Astrocyte (in vitro differentiated cells and primary cell): ENCODE results near the gene AFF4. TPM values are rescaled to one million over a fixed set of nuclear protein-coding genes. Genes with fewer than 3 reads are reported as not detected.
"Not testable (repeated sequence)": the region's sequence is repeated elsewhere in the genome, so short reads cannot be mapped to it uniquely, and the experiment has no call there.

Experiments used
- DNase-seq: peaks from one replicate; pipeline ENCODE4 v3.0.0-alpha.2; 2010; ENCODE audit warnings: low read depth
- FAIRE-seq: peaks from 2 replicates; lab custom pipeline; 2011; peaks lifted over from hg19 to GRCh38; lab: Jason Lieb, UNC
- H2AFZ ChIP-seq: 2 replicates; pipeline ENCODE4 v1.6.0; 2012; ENCODE audit warnings: low read depth, low read length, inconsistent platforms
- H3K27ac ChIP-seq: 2 replicates; pipeline ENCODE4 v1.5.1; 2011; ENCODE audit warnings: low read depth, low read length, inconsistent platforms
- H3K27me3 ChIP-seq: 2 replicates; pipeline ENCODE4 v1.6.0; 2011; ENCODE audit warnings: low read length, inconsistent platforms; ENCODE audit not compliant: insufficient read depth
- H3K36me3 ChIP-seq: 2 replicates; pipeline ENCODE4 v1.5.1; 2011; ENCODE audit warnings: low read length, inconsistent platforms; ENCODE audit not compliant: insufficient read depth
- H3K4me1 ChIP-seq: 2 replicates; pipeline ENCODE4 v1.5.1; 2011; ENCODE audit warnings: low read length, inconsistent platforms; ENCODE audit not compliant: insufficient read depth
- H3K4me2 ChIP-seq: 2 replicates; pipeline ENCODE4 v1.6.0; 2012; ENCODE audit warnings: low read length, inconsistent platforms
- H3K4me3 ChIP-seq: 2 replicates; pipeline ENCODE4 v1.5.1; 2011; ENCODE audit warnings: low read depth, mild to moderate bottlenecking, low read length, inconsistent platforms; ENCODE audit not compliant: insufficient read depth
- H3K79me2 ChIP-seq: 2 replicates; pipeline ENCODE4 v1.6.0; 2012; ENCODE audit warnings: mild to moderate bottlenecking, low read length, inconsistent platforms; ENCODE audit not compliant: insufficient read depth
- H3K9ac ChIP-seq: 2 replicates; pipeline ENCODE4 v1.6.0; 2012; ENCODE audit warnings: mild to moderate bottlenecking, low read length, inconsistent platforms
- H3K9me3 ChIP-seq: 2 replicates; pipeline ENCODE4 v1.5.1; 2012; ENCODE audit warnings: low read depth, mild to moderate bottlenecking, low read length, inconsistent platforms; ENCODE audit not compliant: insufficient read depth
- H4K20me1 ChIP-seq: 2 replicates; pipeline ENCODE4 v1.6.0; 2012; ENCODE audit warnings: low read length, inconsistent platforms; ENCODE audit not compliant: insufficient read depth
- H3K27ac Mint-ChIP-seq: one replicate; pipeline ENCODE4 v1.8.0; 2021; ENCODE audit warnings: mild to moderate bottlenecking, mixed read lengths; ENCODE audit not compliant: unreplicated experiment
- H3K27me3 Mint-ChIP-seq: one replicate; pipeline ENCODE4 v1.8.0; 2021; ENCODE audit warnings: low read depth, mixed read lengths; ENCODE audit not compliant: unreplicated experiment
- H3K36me3 Mint-ChIP-seq: one replicate; pipeline ENCODE4 v1.8.0; 2021; ENCODE audit warnings: low read depth, mixed read lengths; ENCODE audit not compliant: unreplicated experiment
- H3K4me1 Mint-ChIP-seq: one replicate; pipeline ENCODE4 v1.8.0; 2021; ENCODE audit warnings: low read depth, mixed read lengths; ENCODE audit not compliant: unreplicated experiment
- H3K4me3 Mint-ChIP-seq: one replicate; pipeline ENCODE4 v1.8.0; 2021; ENCODE audit warnings: mild to moderate bottlenecking, moderate library complexity, mixed read lengths; ENCODE audit not compliant: unreplicated experiment
- H3K9me3 Mint-ChIP-seq: one replicate; pipeline ENCODE4 v1.8.0; 2021; ENCODE audit warnings: mild to moderate bottlenecking, mixed read lengths; ENCODE audit not compliant: unreplicated experiment
- CTCF ChIP-seq: IDR thresholded peaks from 2 replicates; pipeline ENCODE4 v1.5.1; 2011; ENCODE audit warnings: low read depth, mild to moderate bottlenecking, inconsistent platforms, low read length, moderate library complexity; ENCODE audit not compliant: insufficient read depth
- EZH2 ChIP-seq: IDR thresholded peaks from 2 replicates; pipeline ENCODE4 v1.6.1; 2012; ENCODE audit warnings: mild to moderate bottlenecking, low read length, inconsistent platforms; ENCODE audit not compliant: insufficient read depth
- total RNA-seq: library from RNA; stranded (reverse); gene quantifications from 2 replicates; pipeline ENCODE4 v1.2.1, GENCODE V29; 2021

Gene AFF4
- total RNA-seq, 1 donor from 2014 or later: 163 TPM

- no peaks in the 10 kb centered on the region for H3K9me3 Mint-ChIP-seq
- H3K36me3 Mint-ChIP-seq: no peaks in the 10 kb centered on the region
- Histone ChIP-seq H3K4me3 (no peak overlapping the region), H3K36me3 (no peaks in the 10 kb centered on the region), H3K27me3 (no peaks in the 10 kb centered on the region), H3K4me1 (no peaks in the 10 kb centered on the region), H4K20me1 (no peaks in the 10 kb centered on the region), H3K9ac (no peak overlapping the region), H3K27ac (no peak overlapping the region), H3K79me2 (no peaks in the 10 kb centered on the region), H2AFZ (no peak overlapping the region), H3K4me2 (no peak overlapping the region), H3K9me3 (no peaks in the 10 kb centered on the region)
- no peak for TF ChIP-seq EZH2
- no peak for TF ChIP-seq CTCF
- FAIRE-seq (no peak), DNase-seq (no peak)
- H3K4me3 Mint-ChIP-seq: no peak overlapping the region
- no peaks in the 10 kb centered on the region for H3K27me3 Mint-ChIP-seq
- H3K27ac Mint-ChIP-seq: no peak overlapping the region
- H3K4me1 Mint-ChIP-seq: no peaks in the 10 kb centered on the region
These were observed 32.9 kb upstream of the AFF4 start for GRCh38 chr5:132996307-132996706.

DNA sequence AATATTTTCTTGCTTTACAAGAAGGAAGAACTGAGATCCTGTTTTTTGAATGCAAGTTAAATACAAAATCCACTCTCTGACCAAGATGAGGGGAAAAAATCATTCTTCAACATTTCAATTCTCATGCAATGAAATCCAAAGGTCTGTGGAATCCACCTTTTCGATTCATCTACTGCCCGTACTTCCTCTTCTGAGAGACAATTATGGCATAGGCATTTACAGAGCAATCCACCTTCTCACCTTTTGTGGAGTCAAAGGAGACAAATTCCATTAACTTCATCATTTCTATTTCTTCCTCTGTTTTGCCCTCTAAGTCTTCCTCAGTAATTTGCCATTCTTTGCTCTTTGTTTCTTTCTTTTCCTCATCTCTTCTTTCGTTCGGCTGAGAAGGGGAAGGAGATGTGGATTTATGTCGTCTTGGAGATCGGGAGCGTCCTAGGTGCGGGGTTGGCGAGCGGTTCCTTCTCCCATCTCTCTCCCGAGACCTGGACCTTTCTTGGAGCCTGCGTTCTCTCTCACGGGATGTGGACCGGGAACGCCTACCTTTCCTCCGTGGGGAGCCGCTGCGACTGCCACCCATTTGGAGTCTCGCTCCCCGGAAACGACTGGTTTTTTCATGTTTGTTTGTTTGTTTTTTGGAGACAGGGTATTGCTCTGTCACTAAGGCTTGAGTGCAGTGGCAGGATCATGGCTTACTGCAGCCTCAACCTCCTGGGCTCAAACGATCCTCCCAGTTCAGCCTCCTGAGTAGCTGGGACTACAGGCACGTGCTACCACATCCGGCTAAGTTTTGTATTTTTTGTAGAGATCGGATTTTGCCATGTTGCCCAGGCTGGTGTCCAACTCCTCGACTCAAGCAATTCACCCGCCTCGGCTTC is 24.3 kb upstream of the AFF4 start:
- Mint-ChIP-seq H3K27ac (no peak overlapping the region), H3K36me3 (no peaks in the 10 kb centered on the region), H3K9me3 (no peaks in the 10 kb centered on the region), H3K4me3 (no peak overlapping the region), H3K4me1 (no peaks in the 10 kb centered on the region), H3K27me3 (no peaks in the 10 kb centered on the region)
- Histone ChIP-seq H2AFZ (no peak overlapping the region), H4K20me1 (no peaks in the 10 kb centered on the region), H3K4me1 (no peaks in the 10 kb centered on the region), H3K9ac (no peak overlapping the region), H3K27ac (no peak overlapping the region), H3K9me3 (no peaks in the 10 kb centered on the region), H3K36me3 (no peaks in the 10 kb centered on the region), H3K27me3 (no peaks in the 10 kb centered on the region), H3K79me2 (no peaks in the 10 kb centered on the region), H3K4me2 (no peak overlapping the region), H3K4me3 (no peak overlapping the region)
- TF ChIP-seq CTCF: no peak
- no peak for TF ChIP-seq EZH2
- FAIRE-seq (no peak), DNase-seq (no peak)

GRCh38 chr5:132982971-132983370 is 19.5 kb upstream of the AFF4 start:
- H4K20me1 ChIP-seq, H3K27me3 Mint-ChIP-seq, H3K27me3 ChIP-seq, H3K4me2 ChIP-seq, H3K4me3 ChIP-seq, H3K27ac Mint-ChIP-seq, H3K27ac ChIP-seq, H3K9me3 ChIP-seq, H3K9ac ChIP-seq, H3K36me3 ChIP-seq, H2AFZ ChIP-seq, H3K4me1 Mint-ChIP-seq, H3K36me3 Mint-ChIP-seq, FAIRE-seq, H3K4me1 ChIP-seq, H3K9me3 Mint-ChIP-seq, DNase-seq, H3K4me3 Mint-ChIP-seq, H3K79me2 ChIP-seq: not testable (repeated sequence)
